GM18508 (cell line): ENCODE data around the gene FOSL2.

ENCODE experiments used
- ATAC-seq: cut with Tn5 transposase; IDR thresholded peaks from one replicate; pipeline ENCODE4 v1.9.1; 2021; ENCODE audit warnings: moderate number of reproducible peaks; ENCODE audit not compliant: insufficient read depth, unreplicated experiment

Gene FOSL2

DNA sequence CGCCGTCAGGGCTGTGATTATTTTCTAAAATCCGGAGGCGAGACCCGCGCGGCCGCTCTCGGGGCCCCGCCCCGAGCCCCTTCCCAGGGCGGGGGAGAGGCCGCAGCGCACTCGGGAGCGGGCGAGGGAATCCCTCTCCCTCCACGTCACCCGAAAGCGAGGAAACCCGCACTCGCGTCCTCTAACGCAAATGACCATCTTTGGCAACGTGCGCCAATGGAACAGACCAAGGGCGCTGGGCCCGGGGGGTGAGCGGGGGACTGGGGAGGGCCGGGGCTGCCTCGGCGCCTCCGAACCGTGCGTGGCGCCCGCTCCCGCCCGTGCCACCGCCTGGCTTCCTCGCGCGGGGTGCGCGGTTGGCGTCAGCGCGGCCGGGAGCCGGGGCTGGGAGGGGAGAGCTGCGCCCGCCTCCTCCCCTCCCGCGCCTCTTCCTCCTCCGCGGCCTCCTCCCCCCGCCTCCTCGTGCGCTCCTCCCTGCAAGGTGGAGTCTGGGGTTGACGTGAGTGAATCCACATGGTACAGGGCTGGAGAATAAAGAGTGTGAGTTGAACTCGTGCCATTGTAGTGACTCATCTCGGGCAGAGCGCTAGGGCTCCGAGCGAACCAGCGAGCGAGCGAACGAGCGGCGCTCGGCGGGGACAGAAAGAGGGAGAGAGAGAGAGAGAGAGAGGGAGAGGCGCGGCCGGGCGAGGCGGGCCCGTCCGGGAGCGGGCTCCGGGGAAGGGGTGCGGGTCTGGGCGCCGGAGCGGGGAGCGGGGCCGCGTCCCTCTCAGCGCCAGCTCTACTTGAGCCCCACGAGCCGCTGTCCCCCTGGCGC, at the start of gene FOSL2:
TSS of gene FOSL2 (plus strand) at position 562 of the 817 bp plus-strand sequence. CDS start 863 bp downstream, outside the sequence.
- ATAC-seq = peak; percentile 81

DNA sequence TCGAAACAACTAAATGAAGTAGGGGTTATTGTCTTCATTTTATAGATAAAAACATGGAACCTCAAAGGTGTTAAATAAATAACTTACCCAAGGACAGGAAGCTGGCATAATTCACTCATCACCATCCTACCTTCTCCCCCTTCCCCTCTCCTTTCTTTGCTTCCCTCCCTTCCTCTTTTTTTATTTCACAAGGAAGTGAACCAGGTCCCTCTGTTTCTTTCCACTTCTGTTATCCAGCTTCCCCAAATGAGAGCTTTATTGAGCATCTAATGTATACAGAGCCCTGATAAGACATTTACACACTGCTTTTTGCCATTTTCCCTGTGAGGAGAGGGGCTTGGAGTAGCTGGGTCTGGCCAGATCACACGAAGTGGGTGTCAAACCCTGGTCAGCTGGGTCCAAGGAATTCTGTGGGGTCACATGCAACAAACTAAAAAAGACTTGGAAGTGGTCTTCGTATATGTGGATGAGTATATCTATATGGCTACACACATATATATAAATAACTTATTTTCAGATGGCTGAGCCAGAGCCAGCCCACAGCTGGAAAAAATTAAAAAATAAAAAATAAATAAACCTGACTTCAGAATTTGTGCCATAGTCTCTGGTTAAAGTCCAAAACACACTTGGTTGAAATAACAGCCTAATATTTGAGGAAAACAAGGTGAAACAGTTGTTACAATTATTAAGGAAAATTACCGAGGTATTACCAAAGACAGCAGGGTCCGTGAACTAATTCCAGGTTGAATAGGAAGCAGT, 49.3 kb upstream of the FOSL2 start:
- ATAC-seq = no peak

DNA sequence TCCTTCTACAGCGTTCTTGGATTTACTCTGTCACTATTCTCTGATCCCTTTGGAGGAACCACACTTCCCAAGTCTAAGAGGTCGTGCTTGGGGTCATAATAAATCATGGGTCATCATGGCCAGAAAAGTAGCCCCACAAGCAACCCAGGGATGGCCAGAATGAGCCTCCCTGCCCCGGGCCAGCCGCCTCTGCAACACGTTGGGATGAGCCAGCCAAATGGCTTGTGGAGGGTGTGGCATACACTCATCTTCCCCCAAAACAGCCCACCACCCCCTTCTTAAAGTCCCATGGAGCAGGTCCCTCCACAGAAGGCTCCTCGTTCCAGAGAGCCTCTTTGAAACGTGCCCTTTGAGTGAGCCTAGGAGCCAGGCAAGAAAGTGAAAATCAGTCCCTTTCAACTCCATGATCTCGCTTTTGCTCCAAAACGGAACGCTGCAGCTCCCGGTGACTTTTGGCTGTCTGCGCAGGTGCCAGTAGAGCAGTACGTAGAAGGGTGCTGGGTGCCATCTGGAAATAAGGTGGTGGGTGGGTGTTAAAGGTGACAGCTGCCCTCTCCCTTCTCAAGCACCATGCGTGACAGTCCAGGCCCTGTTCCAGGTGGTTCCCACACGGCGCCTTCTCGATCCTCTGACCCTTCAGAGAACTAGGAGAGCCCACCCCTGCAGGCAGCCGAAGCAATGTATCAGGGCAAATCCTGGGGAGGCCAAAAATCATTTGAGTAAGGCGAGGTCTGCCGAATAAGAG, 48.5 kb upstream of the FOSL2 start:
- no peak for ATAC-seq

DNA sequence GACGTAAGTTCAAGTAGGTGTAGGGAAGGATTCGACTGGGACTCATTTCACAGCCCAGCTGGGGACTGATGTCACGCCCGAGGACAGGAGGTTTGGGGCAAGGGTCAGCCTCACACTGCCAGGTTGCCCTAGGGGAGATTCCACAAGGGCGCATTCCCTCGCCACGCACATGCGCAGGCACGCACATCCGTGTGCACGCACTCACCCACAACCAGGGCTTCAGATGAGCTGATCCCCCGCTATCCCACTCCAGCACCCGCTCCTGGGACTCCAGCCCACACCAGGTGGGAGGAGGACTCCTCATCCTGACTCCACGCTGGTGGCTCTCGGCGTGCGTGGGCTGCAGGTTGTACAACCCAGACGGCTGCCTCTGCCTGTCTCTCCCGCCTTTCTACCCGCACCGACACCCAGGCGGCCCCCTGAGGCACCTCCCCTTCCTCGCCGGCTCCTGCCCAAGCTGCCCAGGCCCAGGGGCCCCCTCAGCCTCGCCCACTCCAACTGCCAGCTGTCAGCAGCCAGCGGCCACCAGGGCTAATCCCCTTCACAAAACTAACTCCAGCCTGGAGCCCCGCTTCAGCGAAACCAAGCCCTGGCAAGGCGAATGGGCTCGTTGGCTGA, 47.8 kb upstream of the FOSL2 start:
- no peak for ATAC-seq

DNA sequence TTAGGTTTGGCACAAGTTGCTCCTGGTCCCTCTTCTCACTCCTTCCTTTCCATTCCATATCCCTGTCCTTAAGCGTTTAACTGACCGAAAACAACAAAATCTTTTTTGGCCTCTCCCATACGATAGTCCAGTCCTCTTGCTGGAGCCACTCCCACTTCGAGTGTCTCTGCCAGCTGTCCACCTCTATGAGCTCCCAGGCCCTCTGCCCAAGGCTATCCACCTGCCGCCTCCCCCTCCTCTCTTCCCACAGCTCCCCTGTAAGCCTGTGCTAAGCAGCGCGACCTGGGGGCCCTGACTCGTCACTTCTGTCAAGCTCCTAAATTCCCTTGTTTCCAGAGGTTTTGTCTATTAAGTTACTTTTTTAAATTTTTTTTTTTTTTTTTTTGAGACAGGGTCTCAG, 47.0 kb upstream of the FOSL2 start:
- ATAC-seq = no peak

DNA sequence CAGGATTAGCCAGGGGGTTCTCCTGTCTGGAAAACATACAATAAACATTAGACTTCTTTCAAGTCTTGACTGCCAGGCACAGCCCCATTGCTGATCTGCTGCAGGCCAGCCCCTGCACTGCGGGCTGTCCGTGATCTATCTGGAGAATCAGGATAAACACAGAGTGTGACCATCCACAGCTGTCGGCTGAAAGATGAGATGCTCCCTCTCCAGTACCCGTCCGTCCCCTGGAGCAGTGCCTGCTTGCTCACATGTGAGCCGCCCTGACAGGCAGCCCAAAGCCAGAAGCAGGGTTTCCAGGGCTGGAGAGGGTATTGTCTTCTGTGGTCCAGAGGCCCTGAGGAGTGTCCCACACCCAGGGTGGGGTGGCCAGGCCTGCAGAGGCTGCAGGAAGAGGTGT, 46.1 kb upstream of the FOSL2 start:
- no peak for ATAC-seq

DNA sequence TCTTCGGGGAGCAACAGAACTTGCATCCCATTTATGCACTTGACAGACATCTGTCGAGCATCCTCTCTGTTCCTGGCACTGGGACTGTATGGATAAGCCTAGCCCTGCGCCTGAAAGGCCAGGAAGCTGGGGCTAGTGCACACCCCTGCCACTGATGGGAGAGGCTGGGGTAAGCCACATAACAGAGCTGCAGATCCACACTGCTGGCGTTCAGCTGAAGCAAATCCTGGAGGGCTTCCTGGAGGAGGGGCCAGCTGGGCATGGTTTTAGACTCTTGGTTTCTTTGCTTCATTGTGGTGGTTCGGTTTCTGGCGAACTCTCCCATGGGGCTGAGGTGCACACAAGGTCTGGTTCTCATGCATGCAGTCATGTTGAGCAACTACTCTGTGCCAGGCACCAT, 45.5 kb upstream of the FOSL2 start:
- no peak for ATAC-seq

DNA sequence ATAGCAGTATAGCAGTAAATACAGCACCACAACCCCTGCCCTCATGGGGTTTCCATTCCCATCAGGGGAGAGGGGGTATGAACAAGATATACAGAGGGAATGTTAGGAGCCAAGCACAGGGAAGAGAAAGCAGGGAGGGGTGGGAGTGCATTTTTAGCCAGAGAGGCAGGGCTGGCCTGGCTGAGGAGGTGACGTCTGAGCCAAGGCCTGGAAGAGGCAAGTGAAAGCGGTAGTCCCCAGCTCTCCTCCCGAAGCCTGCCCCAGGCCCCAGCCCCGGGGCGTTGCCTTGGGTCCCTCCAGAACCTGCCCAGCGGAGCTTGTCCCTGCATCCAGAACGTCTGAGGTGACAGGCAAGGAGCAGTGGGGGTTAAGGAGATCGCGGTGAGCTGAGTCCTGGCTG, 45.1 kb upstream of the FOSL2 start:
- ATAC-seq = no peak

DNA sequence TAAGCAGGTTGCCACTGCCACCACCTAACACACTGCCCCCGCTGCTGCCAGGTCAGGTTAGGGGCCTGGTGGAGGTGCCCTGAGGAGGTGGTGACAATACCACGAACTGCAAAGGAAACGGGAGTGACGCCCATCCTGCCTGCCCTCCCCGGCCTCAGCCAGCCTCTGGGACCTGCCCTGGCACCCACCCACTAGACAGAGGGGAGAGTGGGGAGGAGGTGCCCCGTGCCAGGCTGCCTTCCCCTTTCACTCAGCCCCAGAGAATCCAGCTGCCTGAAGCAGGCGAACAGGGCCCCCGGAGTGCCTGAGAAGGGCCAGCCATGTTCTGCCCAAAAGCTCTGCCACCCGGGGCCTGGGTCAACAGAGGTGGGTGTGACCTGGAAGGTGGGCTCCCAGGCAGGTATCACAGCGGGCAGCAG, 44.5 kb upstream of the FOSL2 start:
- no peak for ATAC-seq

DNA sequence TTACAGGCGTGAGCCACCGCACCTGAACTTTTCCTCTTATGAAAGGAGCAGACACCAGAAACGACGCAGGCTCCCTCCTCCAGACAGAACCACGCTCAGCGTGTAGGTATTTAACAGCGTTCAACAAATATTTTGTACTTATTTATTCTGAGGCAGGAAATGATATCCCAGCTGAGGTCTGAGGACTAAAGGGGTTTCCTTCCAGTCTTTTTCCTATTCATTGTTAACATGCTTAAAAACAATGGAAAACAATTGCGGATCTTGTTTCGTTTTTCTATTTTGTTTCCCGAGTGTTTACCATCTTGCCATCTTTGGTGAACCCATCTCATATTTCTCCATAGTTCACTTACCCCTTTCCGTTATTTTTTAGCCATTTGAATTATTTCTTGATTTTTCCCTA, 43.7 kb upstream of the FOSL2 start:
- ATAC-seq = no peak

DNA sequence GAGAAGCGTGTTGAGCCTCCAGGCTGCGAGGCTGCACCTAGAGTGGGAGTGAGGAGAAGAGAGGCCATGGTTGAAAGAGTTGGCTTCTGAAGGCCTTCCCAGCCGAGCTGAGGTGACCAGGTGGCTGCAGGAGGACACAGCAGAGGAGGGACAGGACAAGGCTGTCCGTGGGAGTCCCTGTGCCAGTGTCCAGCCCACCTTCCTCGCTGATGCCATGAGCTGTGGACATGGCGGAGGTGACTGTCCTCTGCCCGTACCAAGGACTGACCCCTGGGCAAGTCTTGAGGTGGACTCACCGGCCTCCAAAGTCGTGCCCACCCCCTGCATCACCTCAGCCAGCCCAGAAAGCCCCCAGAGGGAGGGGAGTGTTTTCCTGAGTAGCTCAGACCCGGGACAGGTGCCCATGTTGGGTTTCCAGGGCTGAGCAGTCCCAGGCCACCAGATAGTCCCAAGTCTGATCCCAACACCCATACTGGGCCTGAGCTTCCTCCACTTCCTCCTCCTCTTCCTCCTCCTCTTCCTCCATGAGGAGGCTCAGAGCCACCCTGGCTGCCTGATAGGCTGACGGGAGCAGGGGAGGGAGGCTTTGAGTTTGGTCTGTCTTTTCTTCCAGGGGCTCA, 43.0 kb upstream of the FOSL2 start:
- ATAC-seq = no peak

DNA sequence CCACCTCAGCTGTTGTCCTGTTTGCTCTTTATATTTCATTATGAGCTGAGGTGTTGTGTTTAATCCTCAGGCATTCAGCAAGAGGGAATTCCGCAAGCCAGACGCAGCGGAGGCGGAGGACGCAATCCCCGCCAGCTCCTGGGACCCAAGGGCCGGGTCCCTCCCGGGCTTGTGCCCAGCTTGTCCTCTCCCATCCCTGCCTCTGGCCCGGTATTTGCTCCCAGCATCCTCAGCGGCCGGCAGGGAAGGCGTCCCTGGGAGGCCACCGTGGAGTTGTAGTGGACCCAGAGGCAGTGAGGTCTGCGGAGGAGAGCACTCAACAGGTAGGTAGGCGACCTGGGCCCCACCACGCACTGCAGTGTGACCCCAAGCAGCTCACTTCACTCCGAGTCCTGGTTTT, 42.5 kb upstream of the FOSL2 start:
- ATAC-seq = no peak

DNA sequence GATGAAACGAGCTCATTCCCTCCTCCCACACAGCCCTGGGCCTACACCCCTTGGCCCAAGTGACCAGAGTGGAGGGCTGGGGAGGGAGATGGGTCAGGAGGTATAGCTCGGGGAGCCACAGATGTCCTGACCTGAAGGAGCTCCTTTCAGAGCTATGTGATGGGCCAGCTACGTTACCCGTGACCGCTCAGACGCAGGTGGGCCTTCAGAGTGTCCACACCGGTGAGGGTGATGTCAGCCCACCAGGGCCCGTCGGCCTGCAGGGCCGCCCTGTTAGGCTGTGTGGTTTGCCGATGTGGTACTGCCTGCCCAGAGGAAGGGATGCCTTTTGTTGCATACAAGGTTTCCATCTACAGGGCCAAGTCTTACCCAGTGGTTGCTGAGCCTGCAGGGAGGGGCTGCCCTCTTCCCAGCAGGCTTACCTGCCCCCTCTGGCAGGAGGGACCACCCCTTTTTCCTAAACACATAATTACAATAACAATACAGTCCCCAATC, 41.8 kb upstream of the FOSL2 start:
- ATAC-seq = no peak

DNA sequence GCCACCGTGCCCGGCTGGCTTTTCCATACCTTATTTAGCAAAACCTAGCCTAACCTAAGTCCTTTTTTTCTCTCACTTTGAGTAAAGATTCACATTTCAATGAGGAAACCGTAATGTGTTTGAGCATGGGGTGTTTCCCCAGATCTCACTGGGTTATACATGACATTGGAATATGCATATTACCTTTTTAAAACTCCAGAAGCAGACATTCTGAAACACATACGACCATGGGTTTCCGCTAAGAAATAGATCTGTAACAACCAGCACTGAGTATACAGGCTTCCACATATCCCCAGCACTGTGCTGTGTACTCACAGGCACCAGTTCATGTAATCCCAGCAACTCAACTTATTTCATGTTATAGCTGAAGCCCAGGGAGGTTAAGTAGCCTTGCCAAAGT, 41.0 kb upstream of the FOSL2 start:
- ATAC-seq = no peak

DNA sequence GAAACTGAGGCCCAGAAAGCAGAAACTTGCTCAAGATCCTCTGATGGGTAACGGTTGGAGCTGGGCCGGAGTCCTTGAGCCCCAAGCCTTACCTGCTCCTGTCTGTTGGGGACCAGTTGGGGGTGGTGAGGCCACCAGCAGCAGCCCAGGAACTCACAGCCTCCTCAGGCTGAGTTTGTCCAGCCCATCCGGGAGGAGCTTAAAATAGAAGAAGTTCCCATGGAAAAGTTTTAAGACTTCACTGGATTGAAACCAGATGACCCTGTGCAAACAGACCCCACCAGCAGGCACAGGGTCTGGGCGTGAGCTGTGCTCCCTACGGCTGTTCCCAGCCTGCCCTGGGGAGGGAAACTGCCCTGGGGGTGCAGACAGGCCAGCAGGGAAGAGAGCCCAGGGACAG, 40.6 kb upstream of the FOSL2 start:
- no peak for ATAC-seq

DNA sequence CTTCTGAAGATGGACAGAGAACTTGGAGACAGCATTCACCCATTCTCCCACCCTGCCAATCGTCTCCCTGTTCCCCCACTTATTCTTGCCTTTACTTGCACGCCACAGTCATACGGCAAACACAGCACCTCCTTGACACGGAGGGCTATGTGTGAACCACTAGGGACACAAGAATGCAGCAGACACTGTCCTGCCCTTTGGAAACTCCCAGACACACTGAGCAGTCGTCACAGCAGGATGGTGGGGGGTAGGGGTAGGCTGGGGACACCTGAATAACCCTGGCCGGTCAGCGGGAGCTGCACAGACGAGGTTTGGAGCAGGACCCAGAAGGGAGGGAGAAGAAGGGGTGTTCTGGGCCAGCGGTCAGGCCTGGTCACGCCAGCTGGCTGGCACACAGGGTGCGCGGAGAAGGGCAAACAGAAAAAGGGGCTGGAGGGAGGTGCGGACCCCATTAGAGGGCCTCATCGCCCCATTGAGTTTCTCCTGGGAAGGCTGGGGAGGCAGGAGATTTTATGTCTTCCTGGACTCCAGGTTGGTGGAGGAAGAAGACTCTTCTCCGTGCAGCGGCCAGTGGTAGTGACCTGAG, 40.0 kb upstream of the FOSL2 start:
- no peak for ATAC-seq

DNA sequence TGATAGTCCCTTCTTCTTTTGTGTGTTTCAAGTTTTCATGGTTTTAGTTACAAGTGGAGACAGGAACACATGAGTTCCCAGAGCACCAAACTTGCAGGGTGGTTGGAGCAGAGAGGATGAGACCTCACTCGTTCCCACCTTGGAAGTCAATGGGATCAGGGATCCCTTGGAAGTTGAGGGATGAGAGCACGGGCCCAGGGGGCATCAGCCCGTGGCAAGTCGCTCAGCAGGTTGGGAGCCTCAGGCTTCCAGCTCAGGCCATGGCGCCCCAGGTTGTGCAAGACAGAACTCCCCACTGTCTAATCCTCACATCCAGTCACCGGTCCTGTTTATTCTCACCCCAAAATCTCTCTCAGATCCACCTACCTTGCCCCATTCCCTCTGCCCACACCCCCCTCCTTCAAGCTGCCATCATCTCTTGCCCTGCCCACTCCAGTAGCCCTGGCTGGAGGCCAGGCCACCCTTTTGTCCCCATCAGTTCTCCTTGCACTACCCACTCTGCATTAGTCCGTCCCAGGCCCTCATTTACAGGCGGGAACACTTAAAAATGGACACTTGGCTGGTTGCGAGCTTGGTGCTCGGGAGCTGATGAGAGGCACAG, 37.6 kb upstream of the FOSL2 start:
- no peak for ATAC-seq

DNA sequence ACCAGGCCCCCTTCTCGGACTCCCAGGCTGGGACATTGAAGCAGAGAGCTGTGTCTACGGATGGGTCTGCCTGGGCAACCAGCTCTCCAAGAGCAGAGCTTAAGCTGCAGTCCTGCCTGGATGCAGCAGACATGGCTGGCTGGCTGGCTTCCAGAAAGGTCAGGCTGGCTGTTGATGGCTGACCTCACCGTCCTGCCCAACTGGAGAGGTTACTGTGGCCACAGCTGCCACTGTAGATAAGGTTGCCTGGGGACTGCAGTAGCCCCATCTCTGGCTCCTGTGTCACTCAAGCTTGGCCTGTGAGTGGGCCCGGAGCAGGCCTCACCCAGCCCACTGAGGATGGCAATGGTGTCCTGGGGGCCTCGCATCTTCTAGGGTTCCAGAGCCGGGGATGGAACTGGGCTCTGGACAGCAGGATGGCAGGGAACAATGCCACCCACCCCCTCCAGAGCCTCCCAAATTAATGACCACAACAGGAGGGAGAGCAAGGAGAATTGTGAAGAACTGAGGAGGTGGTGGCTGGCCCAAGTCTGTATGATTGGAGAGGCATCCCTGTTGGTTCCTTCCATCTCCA, 37.0 kb upstream of the FOSL2 start:
- ATAC-seq = no peak
